ENCODE results near the gene TTLL12.

Gene TTLL12

DNA sequence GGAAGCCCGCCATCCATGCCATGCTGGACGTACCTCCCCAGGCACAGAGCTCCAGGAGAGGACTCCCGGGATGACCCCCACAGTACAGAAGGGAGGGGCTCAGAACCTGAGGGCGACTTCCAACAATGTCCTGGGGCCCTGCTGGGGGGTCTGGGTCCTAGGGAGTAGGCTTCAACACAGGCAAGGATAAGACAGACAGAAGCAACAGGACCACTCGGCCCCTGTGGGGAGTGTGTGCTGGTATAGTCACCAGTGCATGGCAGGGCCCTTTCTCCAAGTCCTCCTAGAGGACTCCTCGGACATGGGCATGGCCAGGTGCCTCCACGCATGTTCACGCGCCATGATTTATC, 16.8 kb downstream of the TTLL12 start:
- Histone ChIP-seq H3K27me3 (ENCODE audit: insufficient read depth, poor library complexity, severe bottlenecking) (no peaks in the 10 kb centered on the region), H3K27ac (replicated peaks) (no peak overlapping the region), H3K4me3 (replicated peaks; ENCODE audit: insufficient read depth, low read length) (no peak overlapping the region)
- no peak for TF ChIP-seq SPI1 (IDR thresholded peaks at IDR 0.05; ENCODE audit: borderline replicate concordance, low read depth)
- no peak for TF ChIP-seq POLR2AphosphoS5 (IDR thresholded peaks at IDR 0.05; ENCODE audit: low read depth)
- TF ChIP-seq, protein P1, sequence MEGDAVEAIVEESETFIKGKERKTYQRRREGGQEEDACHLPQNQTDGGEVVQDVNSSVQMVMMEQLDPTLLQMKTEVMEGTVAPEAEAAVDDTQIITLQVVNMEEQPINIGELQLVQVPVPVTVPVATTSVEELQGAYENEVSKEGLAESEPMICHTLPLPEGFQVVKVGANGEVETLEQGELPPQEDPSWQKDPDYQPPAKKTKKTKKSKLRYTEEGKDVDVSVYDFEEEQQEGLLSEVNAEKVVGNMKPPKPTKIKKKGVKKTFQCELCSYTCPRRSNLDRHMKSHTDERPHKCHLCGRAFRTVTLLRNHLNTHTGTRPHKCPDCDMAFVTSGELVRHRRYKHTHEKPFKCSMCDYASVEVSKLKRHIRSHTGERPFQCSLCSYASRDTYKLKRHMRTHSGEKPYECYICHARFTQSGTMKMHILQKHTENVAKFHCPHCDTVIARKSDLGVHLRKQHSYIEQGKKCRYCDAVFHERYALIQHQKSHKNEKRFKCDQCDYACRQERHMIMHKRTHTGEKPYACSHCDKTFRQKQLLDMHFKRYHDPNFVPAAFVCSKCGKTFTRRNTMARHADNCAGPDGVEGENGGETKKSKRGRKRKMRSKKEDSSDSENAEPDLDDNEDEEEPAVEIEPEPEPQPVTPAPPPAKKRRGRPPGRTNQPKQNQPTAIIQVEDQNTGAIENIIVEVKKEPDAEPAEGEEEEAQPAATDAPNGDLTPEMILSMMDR (IDR thresholded peaks at IDR 0.05; ENCODE audit: insufficient read depth, low read length), result no peak
- TF ChIP-seq GABPA (IDR thresholded peaks at IDR 0.05; ENCODE audit: low read depth), result no peak
- TF ChIP-seq, protein P2, sequence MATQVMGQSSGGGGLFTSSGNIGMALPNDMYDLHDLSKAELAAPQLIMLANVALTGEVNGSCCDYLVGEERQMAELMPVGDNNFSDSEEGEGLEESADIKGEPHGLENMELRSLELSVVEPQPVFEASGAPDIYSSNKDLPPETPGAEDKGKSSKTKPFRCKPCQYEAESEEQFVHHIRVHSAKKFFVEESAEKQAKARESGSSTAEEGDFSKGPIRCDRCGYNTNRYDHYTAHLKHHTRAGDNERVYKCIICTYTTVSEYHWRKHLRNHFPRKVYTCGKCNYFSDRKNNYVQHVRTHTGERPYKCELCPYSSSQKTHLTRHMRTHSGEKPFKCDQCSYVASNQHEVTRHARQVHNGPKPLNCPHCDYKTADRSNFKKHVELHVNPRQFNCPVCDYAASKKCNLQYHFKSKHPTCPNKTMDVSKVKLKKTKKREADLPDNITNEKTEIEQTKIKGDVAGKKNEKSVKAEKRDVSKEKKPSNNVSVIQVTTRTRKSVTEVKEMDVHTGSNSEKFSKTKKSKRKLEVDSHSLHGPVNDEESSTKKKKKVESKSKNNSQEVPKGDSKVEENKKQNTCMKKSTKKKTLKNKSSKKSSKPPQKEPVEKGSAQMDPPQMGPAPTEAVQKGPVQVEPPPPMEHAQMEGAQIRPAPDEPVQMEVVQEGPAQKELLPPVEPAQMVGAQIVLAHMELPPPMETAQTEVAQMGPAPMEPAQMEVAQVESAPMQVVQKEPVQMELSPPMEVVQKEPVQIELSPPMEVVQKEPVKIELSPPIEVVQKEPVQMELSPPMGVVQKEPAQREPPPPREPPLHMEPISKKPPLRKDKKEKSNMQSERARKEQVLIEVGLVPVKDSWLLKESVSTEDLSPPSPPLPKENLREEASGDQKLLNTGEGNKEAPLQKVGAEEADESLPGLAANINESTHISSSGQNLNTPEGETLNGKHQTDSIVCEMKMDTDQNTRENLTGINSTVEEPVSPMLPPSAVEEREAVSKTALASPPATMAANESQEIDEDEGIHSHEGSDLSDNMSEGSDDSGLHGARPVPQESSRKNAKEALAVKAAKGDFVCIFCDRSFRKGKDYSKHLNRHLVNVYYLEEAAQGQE (IDR thresholded peaks at IDR 0.05; ENCODE audit: insufficient replicate concordance, low read depth), result no peak
- DNase-seq (ENCODE audit: low read depth in 1 of 2, low spot score in 1 of 2), result no peak

DNA sequence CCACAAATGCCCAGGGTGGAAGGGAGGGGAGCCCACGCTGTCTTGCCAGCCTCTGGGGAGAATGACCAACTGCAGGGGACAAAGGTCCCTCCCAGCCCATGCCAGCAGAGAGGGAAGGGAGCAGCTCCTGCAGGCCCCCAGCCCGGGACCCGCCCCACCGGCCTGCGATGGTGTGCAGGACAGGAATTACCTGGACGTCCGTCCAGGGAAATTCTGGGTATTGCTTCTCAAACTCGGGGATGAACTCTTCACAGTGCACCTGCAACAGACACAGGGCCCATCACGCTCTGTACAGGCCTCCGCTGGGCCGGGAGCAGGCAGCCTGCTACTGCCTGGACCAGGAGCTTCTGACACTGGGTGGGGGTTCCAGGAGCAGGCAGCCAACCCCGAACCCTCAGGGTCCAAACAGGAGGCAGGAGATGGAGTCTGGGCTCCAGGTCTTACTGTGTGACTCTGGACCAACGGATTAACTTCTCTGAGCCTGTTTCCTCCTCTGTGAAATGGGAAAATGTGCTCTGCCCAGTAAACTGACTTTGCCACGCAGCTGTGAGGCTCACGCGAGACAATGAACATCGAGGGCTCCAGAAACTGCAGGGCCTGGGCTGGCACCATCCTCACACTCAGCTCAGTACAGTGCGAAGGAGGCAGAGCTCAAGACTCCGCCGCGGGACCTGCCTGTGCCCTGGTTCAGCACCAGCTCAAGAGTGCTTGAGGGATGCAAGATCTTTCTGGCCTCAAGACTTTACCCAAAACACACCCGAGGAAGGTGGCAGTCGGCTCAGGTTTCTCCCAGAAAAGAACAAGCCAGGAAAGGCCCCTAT, 17.4 kb downstream of the TTLL12 start:
- no peak overlapping the region for H3K27ac ChIP-seq (replicated peaks)
- TF ChIP-seq, protein P1 (IDR thresholded peaks at IDR 0.05; ENCODE audit: insufficient read depth, low read length), result no peak
- no peak for TF ChIP-seq POLR2AphosphoS5 (IDR thresholded peaks at IDR 0.05; ENCODE audit: low read depth)
- no peak for TF ChIP-seq SPI1 (IDR thresholded peaks at IDR 0.05; ENCODE audit: borderline replicate concordance, low read depth)
- TF ChIP-seq, protein P2 (IDR thresholded peaks at IDR 0.05; ENCODE audit: insufficient replicate concordance, low read depth), result no peak
- TF ChIP-seq GABPA (IDR thresholded peaks at IDR 0.05; ENCODE audit: low read depth), result no peak
- H3K4me3 ChIP-seq (replicated peaks; ENCODE audit: insufficient read depth, low read length), result no peak overlapping the region
- no peak for DNase-seq (ENCODE audit: low read depth in 1 of 2, low spot score in 1 of 2)
- no peaks in the 10 kb centered on the region for H3K27me3 ChIP-seq (ENCODE audit: insufficient read depth, poor library complexity, severe bottlenecking)

DNA sequence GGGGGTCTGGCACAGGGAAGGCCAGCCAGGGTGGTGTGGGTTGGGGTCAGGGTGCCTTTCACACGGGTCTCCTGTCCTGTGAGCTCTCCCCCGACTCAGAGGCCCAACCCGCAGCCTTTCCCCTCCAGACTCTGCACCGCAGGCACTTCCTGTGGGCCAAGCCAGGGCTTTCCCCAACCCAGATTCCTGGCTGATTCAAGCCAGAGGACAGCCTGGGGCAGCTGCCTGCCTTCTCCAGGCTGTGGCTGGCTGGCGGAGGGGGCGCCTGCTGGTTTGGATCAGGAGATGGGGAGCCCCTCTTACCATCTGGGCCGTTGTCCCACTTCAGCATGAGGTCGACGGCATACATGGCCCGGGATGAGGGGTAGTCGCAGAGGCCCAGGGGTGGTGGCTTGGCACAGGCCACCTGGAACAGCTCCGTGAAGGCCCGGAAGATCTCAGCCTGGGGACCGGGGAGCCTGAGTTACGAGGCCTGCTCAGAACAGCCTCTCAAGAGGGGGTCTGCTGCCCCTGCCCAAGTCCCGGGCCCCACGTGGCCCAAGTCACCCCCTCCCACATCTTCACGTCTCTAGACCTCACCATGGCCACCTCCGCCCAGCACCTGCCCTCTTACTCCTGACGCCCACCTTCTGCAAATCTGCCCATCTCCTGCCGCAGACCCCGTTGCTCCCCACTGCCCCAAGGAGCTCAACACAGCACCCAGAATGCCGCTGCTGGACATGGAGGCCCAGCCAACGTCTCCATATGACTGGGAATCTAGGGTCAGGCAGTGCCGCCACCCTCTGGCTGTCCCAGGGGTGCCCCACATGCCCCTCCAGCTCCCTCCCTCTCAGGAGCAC, 18.2 kb downstream of the TTLL12 start:
- Histone ChIP-seq H3K27me3 (ENCODE audit: insufficient read depth, poor library complexity, severe bottlenecking) (no peaks in the 10 kb centered on the region), H3K27ac (replicated peaks) (no peak overlapping the region), H3K4me3 (replicated peaks; ENCODE audit: insufficient read depth, low read length) (no peak overlapping the region)
- TF ChIP-seq, protein P1 (IDR thresholded peaks at IDR 0.05; ENCODE audit: insufficient read depth, low read length), result no peak
- TF ChIP-seq POLR2AphosphoS5 (IDR thresholded peaks at IDR 0.05; ENCODE audit: low read depth), result no peak
- TF ChIP-seq GABPA (IDR thresholded peaks at IDR 0.05; ENCODE audit: low read depth), result no peak
- no peak for TF ChIP-seq SPI1 (IDR thresholded peaks at IDR 0.05; ENCODE audit: borderline replicate concordance, low read depth)
- TF ChIP-seq, protein P2 (IDR thresholded peaks at IDR 0.05; ENCODE audit: insufficient replicate concordance, low read depth), result no peak
- DNase-seq (ENCODE audit: low read depth in 1 of 2, low spot score in 1 of 2), result no peak

All from HL-60 (cell line).